GM12878 (cell line): ENCODE results near the gene TIPRL. TPM values are rescaled to one million over a fixed set of nuclear protein-coding genes. Genes with fewer than 3 reads are reported as not detected.

Experiments used
- ETV6 ChIP-seq, 2 experiments: fragments of 450-650 bp in 1 of 2; IDR thresholded peaks in 1 of 2; conservative IDR thresholded peaks in 1 of 2; 2 replicates each; pipeline ENCODE4 v1.6.1; 2014; ENCODE audit warnings: antibody characterized with exemption in 1 of 2, borderline replicate concordance in 1 of 2, low read depth in 1 of 2, mild to moderate bottlenecking in 1 of 2, moderate library complexity in 1 of 2
- HDAC2 ChIP-seq: fragments of 200-600 bp; sonication (generic); IDR thresholded peaks from 2 replicates; pipeline ENCODE4 v1.6.1; 2017
- HSF1 ChIP-seq: fragments of 150-350 bp; IDR thresholded peaks from 2 replicates; pipeline ENCODE4 v1.6.1; 2014; ENCODE audit warnings: mild to moderate bottlenecking, low read depth, low read length
- NFYA ChIP-seq: IDR thresholded peaks from 2 replicates; pipeline ENCODE4 v1.6.1; 2011; ENCODE audit warnings: low read depth, mild to moderate bottlenecking, low read length, improper control_type of control experiment, borderline replicate concordance
- RB1 ChIP-seq: fragments of 450-650 bp; formaldehyde crosslinking; IDR thresholded peaks from 2 replicates; pipeline ENCODE4 v1.6.1; 2017; ENCODE audit warnings: mild to moderate bottlenecking, borderline replicate concordance
- REST ChIP-seq: IDR thresholded peaks from 2 replicates; pipeline ENCODE4 v1.6.1; 2012; ENCODE audit warnings: mild to moderate bottlenecking, low read depth, low read length
- SMARCA5 ChIP-seq: fragments of 450-650 bp; IDR thresholded peaks from 2 replicates; pipeline ENCODE4 v1.6.1; 2017; ENCODE audit warnings: mild to moderate bottlenecking
- ZNF207 ChIP-seq: fragments of 450-650 bp; IDR thresholded peaks from 2 replicates; pipeline ENCODE4 v1.6.1; 2014; ENCODE audit warnings: antibody characterized with exemption, mild to moderate bottlenecking, borderline replicate concordance
- ZNF687 ChIP-seq: fragments of 450-650 bp; IDR thresholded peaks from 2 replicates; pipeline ENCODE4 v1.6.1; 2017; ENCODE audit warnings: mild to moderate bottlenecking, moderate library complexity
- polyA plus RNA-seq, 11 experiments: library from polyadenylated mRNA; depleted of rRNA in 4 of 11; unstranded in 6 of 11; stranded (reverse) in 5 of 11; fragments of >200 nt; fragmentation: Nextera tagmentation in 4 of 11; fragmentation: Illumina TruSeq in 1 of 11; extraction: Ambion mirVana in 4 of 11; extraction: Trizol in 1 of 11; gene quantifications; 1 replicate in 1 of 11; 2 replicates in 10 of 11; pipeline versions ENCODE4 v1.2.1 to v1.2.3, GENCODE V29; 2011 to 2016; ENCODE audit warnings: inconsistent platforms in 2 of 11, missing spikeins in 2 of 11, low read depth in 1 of 11
- total RNA-seq, 4 experiments: library from RNA; depleted of rRNA in 3 of 4; stranded (reverse); fragments of >200 nt in 3 of 4; fragmentation: Illumina TruSeq in 1 of 4; extraction: Trizol in 1 of 4; gene quantifications; 2 replicates each; pipeline versions ENCODE4 v1.2.1 to v1.2.3, GENCODE V29; 2013 to 2021
- TF ChIP-seq, protein P1 (sequence below): fragments of 450-650 bp; IDR thresholded peaks from 2 replicates; pipeline ENCODE4 v1.6.1; 2017; ENCODE audit warnings: mild to moderate bottlenecking
- TF ChIP-seq, protein P2 (sequence below): IDR thresholded peaks from 2 replicates; pipeline ENCODE4 v1.6.1; 2011; ENCODE audit warnings: borderline replicate concordance, low read depth, mild to moderate bottlenecking, moderate library complexity, mixed read lengths, low read length; ENCODE audit not compliant: insufficient read depth; ENCODE audit errors: extremely low read length

Gene TIPRL
- total and polyA plus RNA-seq, 10 of the 15 experiments (the other 5 are each of a cell fraction or from before 2014, with no cell fraction given), result 36.4 to 72.1 (median 49.9) TPM

- TF ChIP-seq NFYA (no peak), RB1 (no peak), SMARCA5 (no peak), ZNF207 (no peak), HDAC2 (no peak), HSF1 (no peak), ETV6 (conservative IDR thresholded peaks at IDR 0.05 in 1 of 2, IDR thresholded peaks at IDR 0.05 in 1 of 2; ENCODE audit: borderline replicate concordance in 1 of 2, low read depth in 1 of 2) (no peak), REST (no peak), ZNF687 (no peak)
- TF ChIP-seq, protein P1, sequence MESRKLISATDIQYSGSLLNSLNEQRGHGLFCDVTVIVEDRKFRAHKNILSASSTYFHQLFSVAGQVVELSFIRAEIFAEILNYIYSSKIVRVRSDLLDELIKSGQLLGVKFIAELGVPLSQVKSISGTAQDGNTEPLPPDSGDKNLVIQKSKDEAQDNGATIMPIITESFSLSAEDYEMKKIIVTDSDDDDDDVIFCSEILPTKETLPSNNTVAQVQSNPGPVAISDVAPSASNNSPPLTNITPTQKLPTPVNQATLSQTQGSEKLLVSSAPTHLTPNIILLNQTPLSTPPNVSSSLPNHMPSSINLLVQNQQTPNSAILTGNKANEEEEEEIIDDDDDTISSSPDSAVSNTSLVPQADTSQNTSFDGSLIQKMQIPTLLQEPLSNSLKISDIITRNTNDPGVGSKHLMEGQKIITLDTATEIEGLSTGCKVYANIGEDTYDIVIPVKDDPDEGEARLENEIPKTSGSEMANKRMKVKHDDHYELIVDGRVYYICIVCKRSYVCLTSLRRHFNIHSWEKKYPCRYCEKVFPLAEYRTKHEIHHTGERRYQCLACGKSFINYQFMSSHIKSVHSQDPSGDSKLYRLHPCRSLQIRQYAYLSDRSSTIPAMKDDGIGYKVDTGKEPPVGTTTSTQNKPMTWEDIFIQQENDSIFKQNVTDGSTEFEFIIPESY, result no peak
- TF ChIP-seq, protein P2, sequence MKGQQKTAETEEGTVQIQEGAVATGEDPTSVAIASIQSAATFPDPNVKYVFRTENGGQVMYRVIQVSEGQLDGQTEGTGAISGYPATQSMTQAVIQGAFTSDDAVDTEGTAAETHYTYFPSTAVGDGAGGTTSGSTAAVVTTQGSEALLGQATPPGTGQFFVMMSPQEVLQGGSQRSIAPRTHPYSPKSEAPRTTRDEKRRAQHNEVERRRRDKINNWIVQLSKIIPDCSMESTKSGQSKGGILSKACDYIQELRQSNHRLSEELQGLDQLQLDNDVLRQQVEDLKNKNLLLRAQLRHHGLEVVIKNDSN, result no peak
Measured at GRCh38 chr1:168134642-168135041, 44.1 kb upstream of the TIPRL start (continued).
